Colon (tissue), 2 donors: ENCODE measurements around the gene MRM3.
"Not testable (repeated sequence)": the region's sequence is repeated elsewhere in the genome, so short reads cannot be mapped to it uniquely, and the experiment has no call there.

Experiments
- FAIRE-seq: peaks from 2 replicates; lab custom pipeline; 2012; peaks lifted over from hg19 to GRCh38; lab: Jason Lieb, UNC
- donor health status: control.
- donor health status: control.

MRM3 gene

GRCh38 chr17:796609-797008 is 14.5 kb downstream of the MRM3 start:
- FAIRE-seq, result no peak

GRCh38 chr17:797236-797840 is 15.2 kb downstream of the MRM3 start:
- no peak for FAIRE-seq

DNA sequence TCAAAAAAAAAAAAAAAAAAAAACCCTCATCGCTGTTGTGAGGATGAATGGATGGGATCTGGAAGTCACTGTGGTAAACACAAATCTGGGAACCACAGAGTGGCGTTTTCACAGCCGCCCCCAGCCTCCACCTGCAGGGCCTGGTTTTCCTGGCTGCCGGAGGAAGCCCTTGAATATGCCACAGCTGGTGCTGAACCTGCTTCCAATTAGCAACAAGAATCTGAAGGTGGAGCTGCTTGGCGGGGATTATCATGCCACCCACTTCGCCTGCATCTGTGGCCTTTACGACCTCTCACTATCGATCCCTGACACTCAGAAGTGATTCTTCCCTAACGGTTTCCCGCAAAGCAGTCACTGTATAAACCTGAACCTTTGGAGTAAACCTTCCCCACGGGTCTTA is 16.1 kb downstream of the MRM3 start:
- FAIRE-seq, result no peak

GRCh38 chr17:799261-799660 is 17.1 kb downstream of the MRM3 start:
- FAIRE-seq, result no peak

DNA sequence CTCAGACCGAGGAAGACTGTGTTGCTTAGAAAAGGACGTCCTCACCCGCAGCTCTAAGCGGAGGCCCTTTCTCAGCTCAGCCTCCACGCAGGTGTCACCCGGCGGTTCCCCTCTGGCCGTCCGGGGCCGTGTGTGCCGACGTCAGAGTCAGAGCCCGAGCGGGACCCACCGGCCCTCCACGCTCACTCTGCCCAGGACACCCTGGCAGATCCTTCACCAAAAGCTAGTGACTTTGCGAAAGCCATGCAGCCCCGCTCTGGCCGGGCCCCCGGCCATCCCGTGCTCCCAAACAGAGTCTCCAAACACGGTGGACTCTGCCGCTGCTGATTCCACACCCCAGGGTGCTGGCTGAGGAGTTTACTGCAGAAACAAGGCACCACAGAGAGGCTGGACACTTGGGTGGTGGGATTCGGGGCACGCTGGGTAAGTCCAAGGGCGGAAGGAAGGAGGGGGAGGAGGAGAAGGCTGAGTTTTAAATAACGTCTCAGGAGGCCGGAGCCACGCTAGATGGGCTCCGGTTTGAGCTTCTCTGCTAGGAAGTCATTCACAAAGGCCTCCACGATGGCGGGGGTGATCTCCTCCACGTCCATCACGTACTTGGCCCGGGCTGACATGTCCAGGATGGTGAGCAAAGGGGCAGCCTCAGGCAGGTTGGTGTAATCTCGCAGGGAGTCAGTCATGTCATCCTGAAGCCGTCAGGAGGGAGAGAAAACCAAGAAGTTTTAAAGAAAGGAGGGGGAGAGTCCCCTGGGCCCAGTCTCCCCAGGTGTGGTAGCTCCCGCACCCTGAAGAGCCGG is 18.5 kb downstream of the MRM3 start:
- FAIRE-seq, result no peak

- FAIRE-seq, result no peak
These were observed 19.5 kb downstream of the MRM3 start for GRCh38 chr17:801660-802059.

DNA sequence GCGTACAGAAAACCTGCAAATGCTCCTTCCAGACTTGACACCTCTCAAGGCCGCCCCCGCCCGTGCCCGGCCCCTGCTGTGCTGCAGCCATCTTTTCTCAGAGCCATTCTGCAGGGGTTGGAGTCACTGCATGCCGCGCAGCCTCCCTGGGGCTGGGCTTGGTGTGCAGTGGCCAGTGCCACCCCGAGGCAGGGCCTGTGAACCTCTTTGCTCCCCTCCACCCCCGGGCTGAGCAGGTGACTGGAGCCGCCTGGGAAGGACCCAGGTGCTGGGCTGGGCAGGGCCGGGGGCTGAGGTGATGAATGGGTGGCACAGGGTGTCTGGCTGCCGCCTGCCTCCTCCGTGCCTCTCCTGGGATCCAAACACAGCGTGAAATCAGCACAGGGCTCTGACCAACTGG is 20.3 kb downstream of the MRM3 start:
- no peak for FAIRE-seq

DNA sequence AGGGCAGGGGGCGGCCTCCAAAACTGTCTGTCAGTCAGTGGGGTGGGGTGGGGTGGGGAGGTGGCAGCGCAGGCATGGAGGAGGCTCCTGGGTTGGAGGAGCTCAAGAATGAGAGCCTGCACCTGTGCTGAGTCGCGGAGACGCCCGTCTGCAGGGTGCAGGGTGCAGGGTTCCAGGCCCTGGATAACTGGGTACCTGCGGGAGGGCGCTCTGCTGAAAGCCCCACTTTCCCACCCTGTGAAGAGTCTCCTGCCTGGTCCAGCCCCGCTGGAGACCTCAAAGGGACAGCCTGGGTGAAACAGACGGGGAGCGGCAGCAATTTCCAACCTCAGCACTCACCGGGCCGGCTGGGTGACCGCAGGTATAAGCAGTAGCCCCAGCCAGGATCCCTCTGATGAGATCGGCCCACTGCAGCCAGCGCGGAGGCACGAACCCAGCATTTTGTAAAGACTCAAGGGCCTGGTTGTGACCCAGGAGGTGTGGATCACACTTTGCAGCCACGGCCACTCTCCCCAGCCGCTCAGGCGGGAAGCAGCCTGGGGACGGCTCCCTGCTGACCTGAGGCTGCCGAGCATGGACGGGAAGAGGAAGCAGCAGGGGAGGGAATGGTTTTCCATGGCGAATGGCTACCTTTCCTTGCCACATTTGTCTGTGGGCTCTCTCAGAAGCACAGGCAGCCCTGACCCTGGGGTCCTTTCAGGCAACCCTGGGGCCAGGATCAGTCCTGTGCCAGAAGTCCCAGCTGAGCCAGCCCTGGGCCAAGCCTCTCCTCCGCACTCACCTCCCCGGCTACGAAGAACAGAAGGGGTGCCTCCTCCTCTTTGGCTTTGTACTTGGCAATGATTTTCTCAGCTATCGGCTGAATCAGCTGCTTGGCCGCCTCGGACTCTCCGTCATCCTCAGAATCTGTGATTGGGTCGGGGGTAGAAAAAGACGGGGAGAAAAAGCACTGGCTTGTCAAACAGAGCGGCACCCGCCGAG is 21.0 kb downstream of the MRM3 start:
- FAIRE-seq, result no peak

DNA sequence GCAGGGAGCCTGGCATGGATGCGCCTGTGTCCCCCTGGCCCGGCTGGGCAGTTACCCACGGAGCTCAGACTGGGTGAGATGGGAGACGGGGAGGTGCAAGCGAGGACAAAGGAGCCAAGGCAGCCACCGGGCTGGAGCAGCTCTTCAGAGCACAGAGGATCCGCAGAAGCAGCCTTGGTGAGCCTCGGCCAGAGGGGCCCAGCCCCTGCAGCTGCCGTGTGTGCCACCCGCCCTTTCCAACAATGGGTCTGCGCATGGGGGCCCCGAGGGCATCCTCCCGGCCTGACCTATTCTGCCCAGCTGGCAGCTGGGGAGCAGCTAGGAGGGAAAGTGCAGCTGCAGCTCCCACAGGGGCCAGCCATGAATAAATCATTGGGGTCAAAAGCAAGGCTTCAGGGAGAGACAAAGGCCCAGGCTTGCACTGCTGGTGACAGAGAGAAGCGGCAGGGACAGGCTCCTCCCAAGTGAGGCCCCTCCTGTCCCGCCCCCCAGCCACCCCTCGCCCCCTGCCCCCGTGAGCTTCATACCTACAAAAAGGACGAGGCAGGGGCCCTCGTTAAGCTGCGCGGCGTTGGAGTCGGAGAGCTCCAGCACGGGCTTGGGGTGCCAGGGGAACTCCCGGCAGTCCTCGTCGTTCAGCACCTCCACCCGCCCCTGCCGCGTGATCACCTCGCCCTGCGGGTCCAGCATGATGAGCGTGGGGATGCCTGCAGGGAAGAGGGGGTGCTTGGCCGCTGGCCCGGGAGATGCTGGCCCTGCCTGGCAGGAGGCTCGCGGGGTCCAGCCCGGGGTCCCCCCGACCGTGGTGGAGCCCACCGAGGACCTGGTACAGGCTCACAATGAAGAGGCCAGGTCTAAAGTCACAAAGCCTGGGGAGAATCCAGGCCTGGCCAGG is 22.6 kb downstream of the MRM3 start:
- FAIRE-seq, result no peak

DNA sequence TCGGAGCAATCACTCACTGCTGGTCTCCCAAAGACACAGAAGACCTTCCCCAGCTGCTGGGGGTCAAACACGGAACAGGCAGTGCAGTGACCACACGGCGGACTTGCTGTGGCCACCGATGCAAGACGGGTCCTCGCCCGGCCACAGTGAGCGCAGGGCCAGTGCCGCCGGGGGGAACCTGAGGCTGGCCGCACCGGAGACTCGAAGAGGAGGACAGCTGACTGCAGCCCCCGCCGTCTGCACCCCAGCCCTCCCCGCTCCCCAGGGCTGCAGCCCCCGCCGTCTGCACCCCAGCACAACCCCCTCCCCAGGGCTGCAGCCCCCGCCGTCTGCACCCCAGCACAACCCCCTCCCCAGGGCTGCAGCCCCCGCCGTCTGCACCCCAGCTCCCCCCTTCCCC is 23.7 kb downstream of the MRM3 start:
- FAIRE-seq, result not testable (repeated sequence)

- FAIRE-seq, result no peak
These were observed 24.2 kb downstream of the MRM3 start for GRCh38 chr17:806346-806745.

- FAIRE-seq, result no peak
These were observed 24.8 kb downstream of the MRM3 start for GRCh38 chr17:806781-807522.

DNA sequence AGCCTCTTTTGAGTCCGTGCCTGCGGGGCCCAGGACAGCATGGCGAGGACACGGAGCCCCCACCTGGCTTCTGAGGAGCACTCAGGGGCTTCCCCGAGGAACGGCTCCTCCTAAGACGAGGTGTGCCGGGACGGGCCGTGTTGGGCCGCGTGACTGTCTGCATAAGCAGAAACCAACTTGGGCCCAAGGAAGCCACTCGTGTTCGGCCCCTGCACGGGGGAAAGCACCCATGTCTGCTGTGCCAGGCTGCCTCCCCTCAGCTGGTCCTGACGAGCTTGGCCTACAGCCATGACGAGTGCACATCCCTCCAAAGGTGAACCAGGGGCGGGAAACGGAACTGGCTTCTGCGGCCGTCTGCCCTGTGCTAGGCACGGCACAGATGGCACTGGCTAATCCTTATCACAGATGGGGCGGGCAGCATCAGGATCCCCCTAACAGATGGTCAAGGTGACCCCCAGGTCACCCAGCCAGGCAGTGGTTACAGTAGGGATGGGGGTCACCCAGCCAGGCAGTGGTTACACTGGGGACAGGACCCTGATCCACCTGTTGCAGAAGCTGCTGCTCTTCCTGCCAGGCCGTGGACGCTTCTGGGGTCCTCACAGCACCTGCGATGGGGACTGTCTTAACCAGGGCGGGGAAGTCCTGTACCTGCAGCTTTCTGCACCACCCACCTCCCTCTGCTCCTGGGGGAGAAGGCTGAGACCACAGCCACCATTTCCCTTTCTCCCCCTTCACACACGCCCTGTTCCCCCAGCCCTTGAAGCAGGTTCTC is 25.6 kb downstream of the MRM3 start:
- no peak for FAIRE-seq

GRCh38 chr17:811051-811784 is 29.1 kb downstream of the MRM3 start:
- FAIRE-seq, result no peak

- FAIRE-seq, result no peak
These were observed 30.6 kb downstream of the MRM3 start for GRCh38 chr17:812638-813204.

GRCh38 chr17:814371-814770 is 32.2 kb downstream of the MRM3 start:
- FAIRE-seq, result no peak

- FAIRE-seq, result no peak
These were observed 37.1 kb downstream of the MRM3 start for GRCh38 chr17:819251-819650.

GRCh38 chr17:823501-823902 is 41.3 kb downstream of the MRM3 start:
- no peak for FAIRE-seq

GRCh38 chr17:824378-824777 is 42.2 kb downstream of the MRM3 start:
- FAIRE-seq, result no peak
